IMR-90 (cell line): Measurements from ENCODE around the gene BLNK. TPM values are rescaled to one million over a fixed set of nuclear protein-coding genes. Genes with fewer than 3 reads are reported as not detected.
A peak's percentile ranks its signal among the peaks of the same experiment; 100 is the strongest.

Experiments used
- ATAC-seq: fragments of 200-7000 bp; cut with Tn5 transposase; 2 replicates; pipeline ENCODE4 v1.9.1; 2020; ENCODE audit warnings: low read depth, mild to moderate bottlenecking, moderate library complexity
- BruUV-seq: library from RNA; stranded (reverse); fragments of 400-500 nt; replicated peaks from 2 replicates; lab custom pipeline; 2021; lab: Mats Ljungman, UMichigan
- CTCF ChIA-PET: fragments of 300-600 bp; formaldehyde crosslinking; extraction: SDS; loops from one replicate; lab custom pipeline; 2021; ENCODE audit warnings: antibody characterized with exemption; lab: Yijun Ruan, JAX
- POLR2A ChIA-PET: fragments of 300-600 bp; sonication (Branson Sonifier 250); formaldehyde crosslinking; loops from one replicate; lab custom pipeline; 2022; ENCODE audit warnings: antibody characterized with exemption; ENCODE audit not compliant: unreplicated experiment; lab: Charles Lee
- DNase-seq: peaks from one replicate; pipeline ENCODE4 v3.0.0; 2013
- H2AFZ ChIP-seq: replicated peaks from 2 replicates; pipeline ENCODE3; 2013; ENCODE audit warnings: low read length, mild to moderate bottlenecking; ENCODE audit not compliant: poor library complexity
- H2AK5ac ChIP-seq: 2 replicates; pipeline ENCODE4 v1.6.1; 2013; ENCODE audit warnings: low read depth, low read length, inconsistent platforms
- H2AK9ac ChIP-seq: replicated peaks from 2 replicates; pipeline ENCODE3; 2013; ENCODE audit warnings: mild to moderate bottlenecking, low read depth, low read length, moderate library complexity; ENCODE audit not compliant: poor library complexity
- H2BK120ac ChIP-seq: 2 replicates; pipeline ENCODE4 v1.6.1; 2013; ENCODE audit warnings: low read depth, low read length, inconsistent platforms
- H2BK15ac ChIP-seq: 3 replicates; pipeline ENCODE4 v1.6.1; 2013; ENCODE audit warnings: low read depth, low read length, inconsistent platforms
- H2BK20ac ChIP-seq: 2 replicates; pipeline ENCODE4 v1.6.1; 2013; ENCODE audit warnings: low read depth, mild to moderate bottlenecking, inconsistent platforms, low read length, moderate library complexity
- H2BK5ac ChIP-seq: 2 replicates; pipeline ENCODE4 v1.6.1; 2013; ENCODE audit warnings: mild to moderate bottlenecking, low read depth, low read length, inconsistent platforms; ENCODE audit not compliant: poor library complexity, severe bottlenecking
- H3K14ac ChIP-seq: replicated peaks from 2 replicates; pipeline ENCODE4 v1.6.1; 2013; ENCODE audit warnings: low read depth, low read length, inconsistent platforms
- H3K18ac ChIP-seq: 2 replicates; pipeline ENCODE4 v1.6.1; 2013; ENCODE audit warnings: low read depth, low read length, control low read depth
- H3K23ac ChIP-seq: 2 replicates; pipeline ENCODE4 v1.6.1; 2013; ENCODE audit warnings: low read depth, low read length, inconsistent platforms
- H3K27ac ChIP-seq: 2 replicates; pipeline ENCODE4 v1.5.1; 2013; ENCODE audit warnings: mild to moderate bottlenecking, control low read depth, low read length; ENCODE audit not compliant: insufficient read depth
- H3K27me3 ChIP-seq: 2 replicates; pipeline ENCODE4 v1.6.1; 2013; ENCODE audit warnings: low read length; ENCODE audit not compliant: control insufficient read depth, insufficient read depth
- H3K36me3 ChIP-seq: 2 replicates; pipeline ENCODE4 v1.6.1; 2013; ENCODE audit warnings: low read length, mixed read lengths; ENCODE audit not compliant: control insufficient read depth, insufficient read depth
- H3K4ac ChIP-seq: 2 replicates; pipeline ENCODE4 v1.6.1; 2013; ENCODE audit warnings: low read depth, low read length, inconsistent platforms
- H3K4me1 ChIP-seq: 2 replicates; pipeline ENCODE4 v1.6.1; 2013; ENCODE audit warnings: low read length, mixed read lengths; ENCODE audit not compliant: control insufficient read depth, insufficient read depth
- H3K4me2 ChIP-seq: 2 replicates; pipeline ENCODE4 v1.6.1; 2013; ENCODE audit warnings: low read depth, mild to moderate bottlenecking, control low read depth, low read length, moderate library complexity
- H3K4me3 ChIP-seq: 2 replicates; pipeline ENCODE4 v1.5.1; 2013; ENCODE audit warnings: low read depth, mild to moderate bottlenecking, control low read depth, low read length, moderate library complexity; ENCODE audit not compliant: insufficient read depth
- H3K56ac ChIP-seq: 2 replicates; pipeline ENCODE4 v1.6.1; 2013; ENCODE audit warnings: low read length, inconsistent platforms; ENCODE audit not compliant: insufficient read depth; ENCODE audit errors: extremely low read depth
- H3K79me1 ChIP-seq, 2 experiments: 2 replicates each; pipeline ENCODE4 v1.6.1; 2013; ENCODE audit warnings: low read length in 2 of 2, inconsistent platforms in 1 of 2, low read depth in 1 of 2
- H3K9ac ChIP-seq: 2 replicates; pipeline ENCODE4 v1.6.1; 2013; ENCODE audit warnings: low read depth, low read length, control low read depth
- H3K9me1 ChIP-seq: 2 replicates; pipeline ENCODE4 v1.6.1; 2013; ENCODE audit warnings: low read length, inconsistent platforms; ENCODE audit not compliant: insufficient read depth
- H3K9me3 ChIP-seq: 2 replicates; pipeline ENCODE4 v1.6.1; 2013; ENCODE audit warnings: low read length; ENCODE audit not compliant: control insufficient read depth, insufficient read depth
- H4K20me1 ChIP-seq: 2 replicates; pipeline ENCODE4 v1.6.1; 2013; ENCODE audit warnings: low read length, inconsistent platforms; ENCODE audit not compliant: insufficient read depth
- H4K5ac ChIP-seq: 2 replicates; pipeline ENCODE4 v1.6.1; 2013; ENCODE audit warnings: mild to moderate bottlenecking, low read depth, low read length, control low read depth
- H4K8ac ChIP-seq, 2 experiments: 2 replicates each; pipeline ENCODE4 v1.6.1; 2013; ENCODE audit warnings: low read depth in 2 of 2, low read length in 2 of 2, control low read depth in 1 of 2, inconsistent platforms in 1 of 2
- H4K91ac ChIP-seq: 2 replicates; pipeline ENCODE4 v1.6.1; 2013; ENCODE audit warnings: low read depth, low read length, inconsistent platforms; ENCODE audit not compliant: insufficient read depth
- BHLHE40 ChIP-seq: fragments of 150-350 bp; IDR thresholded peaks from 2 replicates; pipeline ENCODE4 v1.6.1; 2016; ENCODE audit warnings: mild to moderate bottlenecking, low read depth, low read length
- CEBPB ChIP-seq: IDR thresholded peaks from 2 replicates; pipeline ENCODE4 v1.6.1; 2012; ENCODE audit warnings: low read depth, low read length, improper control_type of control experiment
- CHD1 ChIP-seq: IDR thresholded peaks from 2 replicates; pipeline ENCODE4 v1.6.1; 2012; ENCODE audit warnings: low read depth, low read length, improper control_type of control experiment
- FOS ChIP-seq: fragments of 150-350 bp; IDR thresholded peaks from 2 replicates; pipeline ENCODE4 v1.6.1; 2016; ENCODE audit warnings: low read depth, low read length
- MAFK ChIP-seq: IDR thresholded peaks from 2 replicates; pipeline ENCODE4 v1.6.1; 2012; ENCODE audit warnings: low read depth, low read length, improper control_type of control experiment
- MXI1 ChIP-seq: IDR thresholded peaks from 2 replicates; pipeline ENCODE4 v1.6.1; 2012; ENCODE audit warnings: low read depth, mild to moderate bottlenecking, low read length, moderate library complexity, borderline replicate concordance
- NFE2L2 ChIP-seq: fragments of 150-350 bp; IDR thresholded peaks from 2 replicates; pipeline ENCODE4 v1.6.1; 2016; ENCODE audit warnings: low read depth, mild to moderate bottlenecking, low read length
- RAD21 ChIP-seq: IDR thresholded peaks from 2 replicates; pipeline ENCODE4 v1.6.1; 2012; ENCODE audit warnings: low read length, improper control_type of control experiment
- RCOR1 ChIP-seq: IDR thresholded peaks from 2 replicates; pipeline ENCODE4 v1.6.1; 2012; ENCODE audit warnings: mild to moderate bottlenecking, low read length, improper control_type of control experiment; ENCODE audit not compliant: insufficient replicate concordance
- RFX5 ChIP-seq: IDR thresholded peaks from 2 replicates; pipeline ENCODE4 v1.8.0; 2012; ENCODE audit warnings: low read depth, mild to moderate bottlenecking, low read length, moderate library complexity
- SMC3 ChIP-seq: fragments of 150-350 bp; IDR thresholded peaks from 2 replicates; pipeline ENCODE4 v1.6.1; 2016; ENCODE audit warnings: low read depth, mild to moderate bottlenecking, antibody characterized with exemption, low read length, moderate library complexity
- WGBS, 2 experiments: methylation state at CpG; one replicate each; pipeline versions ENCODE4 v1.1.5 to v1.1.7; 2013; ENCODE audit warnings: missing lambda C conversion rate in 2 of 2; ENCODE audit not compliant: insufficient read length in 1 of 2; ENCODE audit errors: extremely low coverage in 2 of 2; 5-methylcytosine and 5-hydroxymethylcytosine counted together
- dilution Hi-C: fragments of 300-500 bp; cut with HindIII; formaldehyde crosslinking; loops from one replicate; pipeline ENCODE4 v1.14.3; 2018; ENCODE audit warnings: low sequenced_read_pairs; ENCODE audit not compliant: unreplicated experiment
- in situ Hi-C: fragments of 300-500 bp; cut with MboI; formaldehyde crosslinking; loops from 3 replicates; pipeline ENCODE4 v1.14.3; 2019; ENCODE audit warnings: low sequenced_read_pairs, inconsistent platforms, mixed read lengths
- intact Hi-C: fragments of 100-400 bp; cut with micrococcal nuclease; formaldehyde crosslinking; loops from 2 replicates; pipeline ENCODE4 v1.10.0; 2022
- polyA plus RNA-seq, 3 experiments: library from polyadenylated mRNA; depleted of rRNA; stranded (reverse); fragments of >200 nt; gene quantifications; 2 replicates each; pipeline ENCODE4 v1.2.3, GENCODE V29; 2012; ENCODE audit warnings: low replicate concordance in 1 of 3
- total RNA-seq: library from RNA; depleted of rRNA; stranded (reverse); fragments of >200 nt; gene quantifications from 2 replicates; pipeline ENCODE4 v1.2.3, GENCODE V29; 2012
- TF ChIP-seq, protein P1 (sequence below): fragments of 150-350 bp; IDR thresholded peaks from 2 replicates; pipeline ENCODE4 v1.6.1; 2017; ENCODE audit warnings: mild to moderate bottlenecking, antibody characterized with exemption, low read length, low read depth
- TF ChIP-seq, protein P2 (sequence below): conservative IDR thresholded peaks from 2 replicates; pipeline ENCODE4 v1.5.1; 2012; ENCODE audit warnings: mild to moderate bottlenecking, low read depth, low read length, improper control_type of control experiment

The BLNK gene
- total and polyA plus RNA-seq, 2 of the 4 experiments (the other 2 are of a cell fraction): not detected

DNA sequence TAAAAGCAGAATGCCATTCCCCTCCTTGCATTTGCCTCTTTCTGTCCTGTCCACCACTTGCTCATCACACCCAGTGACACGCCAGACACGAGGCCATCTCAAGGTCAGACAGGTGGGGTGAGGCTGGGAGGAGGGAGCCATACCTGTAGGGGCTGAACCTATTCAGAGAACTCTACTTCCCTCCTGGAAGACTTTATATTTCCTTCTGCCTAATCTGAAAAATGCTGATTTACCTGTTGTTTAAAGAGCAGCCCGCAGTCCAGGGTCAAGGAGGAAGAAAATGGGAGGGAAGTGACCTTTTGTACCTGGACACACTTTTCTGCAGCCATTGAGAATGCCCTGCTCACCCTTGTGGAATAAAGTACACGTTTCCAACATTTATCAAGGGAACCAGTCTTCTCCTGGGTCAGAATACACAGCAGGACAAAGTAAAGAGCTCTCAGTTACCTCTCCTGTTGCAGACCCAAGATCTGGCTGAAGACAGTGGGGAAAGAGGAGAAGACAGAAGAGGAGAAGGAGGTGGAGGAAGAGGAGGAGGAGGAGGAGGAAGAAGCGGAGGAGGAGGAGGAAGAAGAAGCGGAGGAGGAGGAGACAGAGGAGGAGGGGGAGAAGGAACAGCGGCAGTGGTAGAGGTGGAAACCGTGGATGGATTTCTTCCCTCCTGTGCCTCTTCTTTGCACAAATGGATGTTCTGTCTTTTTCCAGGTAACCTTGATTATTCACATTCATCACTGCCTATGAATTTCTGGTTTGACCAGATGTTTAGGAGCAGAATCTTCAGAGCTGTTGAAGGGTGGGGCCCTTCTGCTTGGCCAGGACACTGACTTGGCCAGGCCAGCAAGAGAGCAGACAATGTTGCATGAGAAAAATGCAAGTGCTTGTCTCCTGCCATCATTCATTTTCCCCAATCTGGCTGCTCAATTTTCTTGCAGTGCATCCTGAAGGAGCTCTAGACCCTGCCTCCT is 1.2 kb upstream of the BLNK start:
- Histone ChIP-seq H3K14ac (no peak overlapping the region), H2AK5ac (no peak overlapping the region), H3K9ac (no peak overlapping the region), H4K20me1 (no peaks in the 10 kb centered on the region), H3K4ac (no peak overlapping the region), H2BK15ac (no peak overlapping the region), H3K27ac (no peak overlapping the region), H3K4me2 (no peak overlapping the region), H4K8ac (no peak overlapping the region), H2AK9ac (peak overlapping the region; percentile 19), H2BK120ac (no peak overlapping the region), H2AFZ (no peak overlapping the region), H3K79me1 (no peaks in the 10 kb centered on the region), H4K91ac (no peak overlapping the region), H3K4me3 (no peak overlapping the region), H2BK20ac (no peak overlapping the region), H3K56ac (no peak overlapping the region), H3K4me1 (no peaks in the 10 kb centered on the region), H3K23ac (no peak overlapping the region), H3K18ac (no peak overlapping the region), H2BK5ac (no peak overlapping the region), H3K27me3 (no peaks in the 10 kb centered on the region), H3K9me3 (no peaks in the 10 kb centered on the region), H4K5ac (no peak overlapping the region), H3K9me1 (no peaks in the 10 kb centered on the region), H3K36me3 (no peaks in the 10 kb centered on the region)
- no peak for TF ChIP-seq MXI1
- TF ChIP-seq NFE2L2: no peak
- TF ChIP-seq RCOR1: no peak
- TF ChIP-seq BHLHE40: no peak
- TF ChIP-seq RAD21: no peak
- TF ChIP-seq FOS: no peak
- TF ChIP-seq CHD1: no peak
- TF ChIP-seq CEBPB: no peak
- TF ChIP-seq, protein P1, sequence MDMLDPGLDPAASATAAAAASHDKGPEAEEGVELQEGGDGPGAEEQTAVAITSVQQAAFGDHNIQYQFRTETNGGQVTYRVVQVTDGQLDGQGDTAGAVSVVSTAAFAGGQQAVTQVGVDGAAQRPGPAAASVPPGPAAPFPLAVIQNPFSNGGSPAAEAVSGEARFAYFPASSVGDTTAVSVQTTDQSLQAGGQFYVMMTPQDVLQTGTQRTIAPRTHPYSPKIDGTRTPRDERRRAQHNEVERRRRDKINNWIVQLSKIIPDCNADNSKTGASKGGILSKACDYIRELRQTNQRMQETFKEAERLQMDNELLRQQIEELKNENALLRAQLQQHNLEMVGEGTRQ: no peak
- TF ChIP-seq MAFK: no peak
- TF ChIP-seq, protein P2, sequence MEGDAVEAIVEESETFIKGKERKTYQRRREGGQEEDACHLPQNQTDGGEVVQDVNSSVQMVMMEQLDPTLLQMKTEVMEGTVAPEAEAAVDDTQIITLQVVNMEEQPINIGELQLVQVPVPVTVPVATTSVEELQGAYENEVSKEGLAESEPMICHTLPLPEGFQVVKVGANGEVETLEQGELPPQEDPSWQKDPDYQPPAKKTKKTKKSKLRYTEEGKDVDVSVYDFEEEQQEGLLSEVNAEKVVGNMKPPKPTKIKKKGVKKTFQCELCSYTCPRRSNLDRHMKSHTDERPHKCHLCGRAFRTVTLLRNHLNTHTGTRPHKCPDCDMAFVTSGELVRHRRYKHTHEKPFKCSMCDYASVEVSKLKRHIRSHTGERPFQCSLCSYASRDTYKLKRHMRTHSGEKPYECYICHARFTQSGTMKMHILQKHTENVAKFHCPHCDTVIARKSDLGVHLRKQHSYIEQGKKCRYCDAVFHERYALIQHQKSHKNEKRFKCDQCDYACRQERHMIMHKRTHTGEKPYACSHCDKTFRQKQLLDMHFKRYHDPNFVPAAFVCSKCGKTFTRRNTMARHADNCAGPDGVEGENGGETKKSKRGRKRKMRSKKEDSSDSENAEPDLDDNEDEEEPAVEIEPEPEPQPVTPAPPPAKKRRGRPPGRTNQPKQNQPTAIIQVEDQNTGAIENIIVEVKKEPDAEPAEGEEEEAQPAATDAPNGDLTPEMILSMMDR: no peak
- TF ChIP-seq SMC3: no peak
- no peak for TF ChIP-seq RFX5
- DNase-seq (no peak), ATAC-seq (no peak)
- CTCF ChIA-PET: interaction anchor here (1.3 kb wide), 1 partner anchor 12 kb away, joined by 3 read pairs; no protein-coding TSS in a partner anchor
- intact Hi-C loops (no loop called here), dilution Hi-C loops (no loop called here), in situ Hi-C loops (no loop called here)
- no TSS peak for BruUV-seq
- WGBS, 2 experiments: no CpG with 5 or more reads among the region's 8 CpGs
- POLR2A ChIA-PET: no interaction called here
